Sigmoid colon (tissue), 4 donors: ENCODE measurements around the gene PRKCA.

Experiments used
- EP300 ChIP-seq, 4 donors: sonication (generic); formaldehyde crosslinking; IDR thresholded peaks; one replicate each; pipeline ENCODE4 v1.6.1; 2017; ENCODE audit warnings: antibody characterized with exemption in 4 of 4
- POLR2A ChIP-seq, 2 donors: fragments of 450-650 bp; IDR thresholded peaks; one replicate each; pipeline ENCODE4 v1.6.1; 2016; ENCODE audit warnings: antibody characterized with exemption in 2 of 2, mild to moderate bottlenecking in 2 of 2, moderate library complexity in 2 of 2
- POLR2AphosphoS5 ChIP-seq, 4 donors: sonication (generic); formaldehyde crosslinking; IDR thresholded peaks; one replicate each; pipeline ENCODE4 v1.6.1; 2017; ENCODE audit warnings: antibody characterized with exemption in 4 of 4
- TF ChIP-seq, protein P1 (sequence below), 4 experiments: fragments of 450-650 bp in 3 of 4; fragments of 200-600 bp in 1 of 4; IDR thresholded peaks; one replicate each; pipeline ENCODE4 v1.5.1; 2016 to 2019; ENCODE audit warnings: antibody characterized with exemption in 4 of 4, mild to moderate bottlenecking in 3 of 4, moderate library complexity in 2 of 4

DNA sequence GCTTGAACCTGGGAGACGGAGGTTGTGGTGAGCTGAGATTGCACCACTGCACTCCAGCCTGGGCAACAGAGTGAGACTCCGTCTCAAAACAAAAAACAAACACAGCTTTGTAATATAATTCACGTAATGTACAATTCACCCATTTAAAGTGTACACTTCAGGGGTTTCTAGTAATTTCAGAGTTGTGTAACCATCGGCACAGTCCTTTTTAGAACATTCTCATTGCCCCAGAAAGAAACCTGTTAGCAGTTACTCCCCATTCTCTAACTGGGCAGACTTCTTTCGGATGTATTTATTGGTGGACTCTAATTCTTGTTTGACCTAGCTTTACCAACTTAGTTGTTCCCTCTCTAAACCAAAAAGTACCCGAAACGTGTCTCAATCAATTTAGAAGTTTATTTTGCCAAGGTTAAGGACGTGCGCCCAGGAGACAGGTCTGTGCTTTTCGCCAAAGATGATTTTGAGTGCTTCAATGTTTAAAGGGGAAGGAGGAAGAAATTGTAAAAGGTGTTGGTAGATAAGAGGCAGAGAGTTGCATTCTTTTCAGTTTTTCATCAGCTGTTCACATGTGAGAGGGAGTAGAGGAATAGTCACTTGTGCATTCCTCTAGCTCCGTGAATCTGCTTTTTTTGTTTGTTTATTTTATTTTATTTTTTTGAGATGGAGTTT is 175.3 kb downstream of the PRKCA start:
- TF ChIP-seq, protein P1, sequence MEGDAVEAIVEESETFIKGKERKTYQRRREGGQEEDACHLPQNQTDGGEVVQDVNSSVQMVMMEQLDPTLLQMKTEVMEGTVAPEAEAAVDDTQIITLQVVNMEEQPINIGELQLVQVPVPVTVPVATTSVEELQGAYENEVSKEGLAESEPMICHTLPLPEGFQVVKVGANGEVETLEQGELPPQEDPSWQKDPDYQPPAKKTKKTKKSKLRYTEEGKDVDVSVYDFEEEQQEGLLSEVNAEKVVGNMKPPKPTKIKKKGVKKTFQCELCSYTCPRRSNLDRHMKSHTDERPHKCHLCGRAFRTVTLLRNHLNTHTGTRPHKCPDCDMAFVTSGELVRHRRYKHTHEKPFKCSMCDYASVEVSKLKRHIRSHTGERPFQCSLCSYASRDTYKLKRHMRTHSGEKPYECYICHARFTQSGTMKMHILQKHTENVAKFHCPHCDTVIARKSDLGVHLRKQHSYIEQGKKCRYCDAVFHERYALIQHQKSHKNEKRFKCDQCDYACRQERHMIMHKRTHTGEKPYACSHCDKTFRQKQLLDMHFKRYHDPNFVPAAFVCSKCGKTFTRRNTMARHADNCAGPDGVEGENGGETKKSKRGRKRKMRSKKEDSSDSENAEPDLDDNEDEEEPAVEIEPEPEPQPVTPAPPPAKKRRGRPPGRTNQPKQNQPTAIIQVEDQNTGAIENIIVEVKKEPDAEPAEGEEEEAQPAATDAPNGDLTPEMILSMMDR (IDR thresholded peaks at IDR 0.05), result no peak
- TF ChIP-seq EP300 (IDR thresholded peaks at IDR 0.05), result no peak
- no peak for TF ChIP-seq POLR2AphosphoS5 (IDR thresholded peaks at IDR 0.05)
- no peak for TF ChIP-seq POLR2A (IDR thresholded peaks at IDR 0.05)
